ENCODE results near the gene STX7. TPM values are rescaled to one million over a fixed set of nuclear protein-coding genes. Genes with fewer than 3 reads are reported as not detected.

STX7 gene
- total and polyA plus RNA-seq, 2 experiments from 2014 or later: 47.2 to 59.8 TPM

DNA sequence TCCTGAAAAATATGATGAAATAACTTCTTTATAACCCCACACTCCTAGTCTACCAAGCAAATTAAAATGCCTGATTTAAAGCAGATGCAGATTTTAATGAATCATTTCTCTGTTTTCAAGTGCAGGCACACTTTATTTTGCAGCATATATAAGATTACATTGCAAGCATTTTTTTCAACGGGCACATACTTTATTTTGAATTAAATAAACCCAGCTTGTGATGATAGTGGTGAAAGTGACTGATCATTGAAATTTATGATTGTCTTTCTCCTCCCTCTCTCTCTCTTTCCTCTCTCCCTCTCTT, 99.5 kb downstream of the STX7 start:
- H4K20me1 ChIP-seq (ENCODE audit: insufficient read depth): no peaks in the 10 kb centered on the region
- peak overlapping the region; percentile 37 for H3K4me3 ChIP-seq
- H3K36me3 ChIP-seq (ENCODE audit: low read depth): 0 out of 2 replicates have a peak, but pooled peaks cover 5% of the 10 kb centered on the region
- H3K9ac ChIP-seq: peak overlapping the region; percentile 68
- WGBS, 2 experiments (ENCODE audit: low coverage in 1 of 2, low lambda C conversion rate in 2 of 2, missing lambda C conversion rate in 2 of 2): 0% methylated on average over 1 of the region's 1 CpG
- no peaks in the 10 kb centered on the region for H3K9me2 ChIP-seq (ENCODE audit: insufficient read depth)
- no peak overlapping the region for H2AFZ ChIP-seq
- no peaks in the 10 kb centered on the region for H3K27me3 ChIP-seq (replicated peaks; ENCODE audit: insufficient read depth)
- peaks cover 48% of the 10 kb centered on the region for H3F3A ChIP-seq (ENCODE audit: insufficient read depth)
- no peaks in the 10 kb centered on the region for H3K9me3 ChIP-seq (ENCODE audit: low read depth)
- H3K27ac ChIP-seq: peak overlapping the region; percentile 87
- H3K4me2 ChIP-seq (ENCODE audit: unreplicated experiment): peak overlapping the region; percentile 79
- TF ChIP-seq EZH2 (IDR thresholded peaks at IDR 0.05; ENCODE audit: insufficient read depth, poor library complexity, severe bottlenecking) (no peak), EZH2phosphoT487 (IDR thresholded peaks at IDR 0.05; ENCODE audit: insufficient read depth, low read depth) (no peak)
- H3K79me2 ChIP-seq (ENCODE audit: insufficient read depth): peaks cover 31% of the 10 kb centered on the region
- peaks cover 48% of the 10 kb centered on the region for H3K4me1 ChIP-seq (ENCODE audit: insufficient read depth)
- in situ Hi-C loops (cut with MboI): no loop called here
- DNase-seq: peak; percentile 56

DNA sequence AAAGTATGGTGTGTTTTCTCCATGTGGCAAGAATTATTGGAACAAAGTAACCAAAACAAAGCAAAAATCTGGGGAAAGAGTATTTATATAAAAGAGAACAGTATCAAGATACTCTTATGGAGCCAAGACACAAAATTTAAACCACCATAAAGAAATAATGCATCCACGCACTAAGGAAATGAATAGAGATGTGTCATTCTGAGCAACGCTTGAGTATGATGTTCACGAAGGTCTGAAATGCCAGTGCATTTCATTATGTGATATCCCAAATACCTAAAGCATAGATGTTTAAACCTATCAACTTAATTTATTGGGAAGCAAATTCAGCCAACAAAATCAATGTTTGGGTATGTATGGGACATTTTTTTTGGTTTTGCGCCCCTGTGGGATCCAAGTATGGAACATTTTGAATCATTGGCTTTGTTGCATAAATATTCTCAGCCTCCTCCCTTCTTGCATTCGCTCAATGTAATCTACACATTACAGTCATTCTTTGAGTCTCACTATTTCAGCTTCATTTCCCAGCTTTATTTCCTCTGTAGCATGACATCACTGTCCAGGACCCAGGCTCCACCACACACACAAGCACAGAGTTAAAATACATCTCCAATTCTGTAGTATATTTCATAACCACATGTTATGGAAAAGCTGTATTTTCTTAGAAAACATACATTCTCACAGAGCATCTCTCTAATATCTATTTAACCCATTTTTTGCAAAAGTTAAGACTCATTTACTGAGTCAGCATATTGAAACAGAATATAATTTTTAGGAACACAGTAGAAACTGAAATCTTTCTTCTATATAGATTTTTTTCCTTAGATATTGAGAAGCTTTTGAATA, 100.0 kb downstream of the STX7 start:
- Histone ChIP-seq H3K27ac (peak overlapping the region; percentile 87), H3K27me3 (replicated peaks; ENCODE audit: insufficient read depth) (no peaks in the 10 kb centered on the region), H4K20me1 (ENCODE audit: insufficient read depth) (no peaks in the 10 kb centered on the region), H3K4me1 (ENCODE audit: insufficient read depth) (peaks cover 48% of the 10 kb centered on the region), H3K4me3 (peak overlapping the region; percentile 37), H3K9me2 (ENCODE audit: insufficient read depth) (no peaks in the 10 kb centered on the region), H3K9me3 (ENCODE audit: low read depth) (no peaks in the 10 kb centered on the region), H3F3A (ENCODE audit: insufficient read depth) (peaks cover 42% of the 10 kb centered on the region), H3K79me2 (ENCODE audit: insufficient read depth) (peaks cover 31% of the 10 kb centered on the region), H3K4me2 (ENCODE audit: unreplicated experiment) (peak overlapping the region; percentile 79), H3K9ac (peak overlapping the region; percentile 68), H3K36me3 (ENCODE audit: low read depth) (0 out of 2 replicates have a peak, but pooled peaks cover 5% of the 10 kb centered on the region), H2AFZ (peak overlapping the region; percentile 9; the same call in 1 of the 2 replicates)
- in situ Hi-C loops (cut with MboI): no loop called here
- TF ChIP-seq EZH2 (IDR thresholded peaks at IDR 0.05; ENCODE audit: insufficient read depth, poor library complexity, severe bottlenecking) (no peak), EZH2phosphoT487 (IDR thresholded peaks at IDR 0.05; ENCODE audit: insufficient read depth, low read depth) (no peak)
- DNase-seq: peak; percentile 83
- WGBS, 2 experiments (ENCODE audit: low coverage in 1 of 2, low lambda C conversion rate in 2 of 2, missing lambda C conversion rate in 2 of 2): 17 to 21% methylated on average over 5 of the region's 5 CpGs

DNA sequence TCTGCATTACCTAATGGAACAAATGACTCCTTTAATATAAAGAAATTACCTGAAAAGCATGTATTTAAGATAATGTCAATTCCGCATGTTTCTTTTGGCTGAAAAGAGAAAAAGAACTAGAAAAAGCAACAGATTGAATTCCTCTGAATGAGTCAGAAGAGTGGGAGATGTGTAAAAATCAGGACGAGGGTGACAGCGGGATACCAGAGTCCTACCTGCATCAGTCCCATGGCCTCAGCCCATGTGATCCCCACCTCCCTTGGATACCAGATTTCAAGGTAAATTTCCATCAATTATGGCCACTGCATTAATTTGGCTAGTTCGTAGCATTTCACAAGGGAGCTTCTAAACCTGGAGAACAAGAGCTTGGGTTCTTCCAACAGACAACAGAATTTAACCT, 101.6 kb downstream of the STX7 start:
- Histone ChIP-seq H3K4me3 (no peak overlapping the region), H3K36me3 (ENCODE audit: low read depth) (0 out of 2 replicates have a peak, but pooled peaks cover 5% of the 10 kb centered on the region), H3K4me2 (ENCODE audit: unreplicated experiment) (no peak overlapping the region), H3K9ac (no peak overlapping the region), H3K4me1 (ENCODE audit: insufficient read depth) (peaks cover 54% of the 10 kb centered on the region), H4K20me1 (ENCODE audit: insufficient read depth) (no peaks in the 10 kb centered on the region), H3K27ac (peak overlapping the region; percentile 87), H3K9me2 (ENCODE audit: insufficient read depth) (no peaks in the 10 kb centered on the region), H3F3A (ENCODE audit: insufficient read depth) (peaks cover 35% of the 10 kb centered on the region), H3K79me2 (ENCODE audit: insufficient read depth) (peaks cover 36% of the 10 kb centered on the region), H3K27me3 (replicated peaks; ENCODE audit: insufficient read depth) (no peaks in the 10 kb centered on the region), H2AFZ (no peak overlapping the region), H3K9me3 (ENCODE audit: low read depth) (no peaks in the 10 kb centered on the region)
- WGBS, 2 experiments (ENCODE audit: low coverage in 1 of 2, low lambda C conversion rate in 2 of 2, missing lambda C conversion rate in 2 of 2): 92 to 93% methylated on average over 4 of the region's 4 CpGs
- in situ Hi-C loops (cut with MboI): no loop called here
- TF ChIP-seq EZH2phosphoT487 (IDR thresholded peaks at IDR 0.05; ENCODE audit: insufficient read depth, low read depth): no peak
- no peak for TF ChIP-seq EZH2 (IDR thresholded peaks at IDR 0.05; ENCODE audit: insufficient read depth, poor library complexity, severe bottlenecking)
- no peak for DNase-seq

DNA sequence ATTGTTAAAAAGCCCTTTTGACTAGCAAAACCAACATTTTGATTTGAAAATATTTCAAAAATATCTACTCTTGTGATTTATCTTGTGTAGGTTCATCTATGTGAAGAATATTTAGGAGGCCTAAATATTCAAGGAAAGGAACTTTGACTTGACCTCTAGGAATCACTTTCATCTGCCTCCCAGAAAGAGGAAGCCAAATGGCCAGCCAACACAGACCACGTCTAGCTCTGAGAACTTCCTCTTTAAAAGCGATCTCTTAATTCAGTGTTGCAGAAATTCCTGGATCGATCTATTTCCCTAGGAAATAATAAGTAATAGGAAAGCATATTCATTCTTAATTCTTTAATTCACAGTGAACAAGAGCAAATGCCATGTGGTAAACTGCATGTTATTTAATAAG, 102.1 kb downstream of the STX7 start:
- H3F3A ChIP-seq (ENCODE audit: insufficient read depth): peaks cover 40% of the 10 kb centered on the region
- H3K4me1 ChIP-seq (ENCODE audit: insufficient read depth): peaks cover 59% of the 10 kb centered on the region
- H2AFZ ChIP-seq: no peak overlapping the region
- no peak overlapping the region for H3K4me3 ChIP-seq
- peaks cover 41% of the 10 kb centered on the region for H3K79me2 ChIP-seq (ENCODE audit: insufficient read depth)
- TF ChIP-seq EZH2 (IDR thresholded peaks at IDR 0.05; ENCODE audit: insufficient read depth, poor library complexity, severe bottlenecking) (no peak), EZH2phosphoT487 (IDR thresholded peaks at IDR 0.05; ENCODE audit: insufficient read depth, low read depth) (no peak)
- no peak overlapping the region for H3K4me2 ChIP-seq (ENCODE audit: unreplicated experiment)
- no peaks in the 10 kb centered on the region for H3K9me3 ChIP-seq (ENCODE audit: low read depth)
- H3K9ac ChIP-seq: no peak overlapping the region
- H4K20me1 ChIP-seq (ENCODE audit: insufficient read depth): no peaks in the 10 kb centered on the region
- no peak for DNase-seq
- no peak overlapping the region for H3K27ac ChIP-seq
- 98 to 99% methylated on average over 3 of the region's 3 CpGs for WGBS, 2 experiments (ENCODE audit: low coverage in 1 of 2, low lambda C conversion rate in 2 of 2, missing lambda C conversion rate in 2 of 2)
- H3K36me3 ChIP-seq (ENCODE audit: low read depth): 0 out of 2 replicates have a peak, but pooled peaks cover 5% of the 10 kb centered on the region
- no peaks in the 10 kb centered on the region for H3K27me3 ChIP-seq (replicated peaks; ENCODE audit: insufficient read depth)
- in situ Hi-C loops (cut with MboI): no loop called here
- H3K9me2 ChIP-seq (ENCODE audit: insufficient read depth): no peaks in the 10 kb centered on the region

Data from GM23248 (cell line).